Measurements from ENCODE around the gene ASB16. TPM values are rescaled to one million over a fixed set of nuclear protein-coding genes. Genes with fewer than 3 reads are reported as not detected.

Gene ASB16
- total RNA-seq, 1 donor from 2014 or later, result not detected

DNA sequence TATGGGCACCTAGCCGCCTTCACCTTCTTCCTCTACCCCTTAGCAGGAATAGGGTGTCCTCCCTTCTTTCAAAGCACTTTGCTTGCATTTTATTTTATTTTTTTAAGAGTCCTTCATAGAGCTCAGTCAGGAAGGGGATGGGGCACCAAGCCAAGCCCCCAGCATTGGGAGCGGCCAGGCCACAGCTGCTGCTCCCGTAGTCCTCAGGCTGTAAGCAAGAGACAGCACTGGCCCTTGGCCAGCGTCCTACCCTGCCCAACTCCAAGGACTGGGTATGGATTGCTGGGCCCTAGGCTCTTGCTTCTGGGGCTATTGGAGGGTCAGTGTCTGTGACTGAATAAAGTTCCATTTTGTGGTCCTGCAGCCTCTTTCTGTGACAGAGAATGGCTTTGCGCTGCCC lies 20.9 kb downstream of the ASB16 start:
- intact Hi-C loops (cut with DNase I), result no loop called here
- H3K36me3 ChIP-seq, result peaks cover 59% of the 10 kb centered on the region
- peaks cover 15% of the 10 kb centered on the region for H3K4me1 ChIP-seq
- no peak for DNase-seq
- H3K4me3 ChIP-seq, result no peak overlapping the region
- H3K27ac ChIP-seq, result no peak overlapping the region
- no peak for TF ChIP-seq CTCF (IDR thresholded peaks at IDR 0.05)
- no peak for ATAC-seq
- no peaks in the 10 kb centered on the region for H3K27me3 ChIP-seq
- no peaks in the 10 kb centered on the region for H3K9me3 ChIP-seq

DNA sequence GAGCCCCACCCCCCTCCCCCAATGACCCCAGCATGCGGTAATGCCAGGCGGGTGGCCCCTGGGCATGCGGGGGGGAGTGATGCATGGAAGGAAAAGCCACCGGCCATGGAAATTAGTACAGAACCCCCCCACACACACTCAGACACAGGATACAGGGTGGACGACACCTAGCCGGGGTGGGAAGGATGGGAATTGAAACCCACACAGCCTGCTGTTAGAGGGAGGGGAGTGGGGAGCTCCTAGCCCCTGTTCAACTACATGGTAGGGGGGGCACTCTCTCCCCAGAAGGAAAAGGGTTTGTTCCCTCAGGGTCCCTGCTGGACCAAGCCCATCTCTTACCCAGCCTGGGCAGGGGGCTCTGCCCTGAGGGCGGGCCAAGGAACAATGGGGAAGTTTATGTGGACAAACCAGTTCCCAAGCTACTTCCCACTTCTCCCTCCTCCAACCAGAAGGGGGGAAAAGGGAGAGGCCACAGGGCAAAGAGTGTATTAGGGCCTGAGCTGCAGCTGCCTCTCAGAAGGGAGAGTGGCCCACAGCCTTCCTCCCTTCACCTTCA lies 21.5 kb downstream of the ASB16 start:
- no peak for TF ChIP-seq CTCF (IDR thresholded peaks at IDR 0.05)
- DNase-seq (no peak), ATAC-seq (peak; percentile 36)
- peaks cover 66% of the 10 kb centered on the region for H3K36me3 ChIP-seq
- intact Hi-C loops (cut with DNase I), result no loop called here
- H3K27ac ChIP-seq, result peak overlapping the region; percentile 17
- H3K4me1 ChIP-seq, result peaks cover 17% of the 10 kb centered on the region
- H3K9me3 ChIP-seq, result no peaks in the 10 kb centered on the region
- no peaks in the 10 kb centered on the region for H3K27me3 ChIP-seq
- no peak overlapping the region for H3K4me3 ChIP-seq

DNA sequence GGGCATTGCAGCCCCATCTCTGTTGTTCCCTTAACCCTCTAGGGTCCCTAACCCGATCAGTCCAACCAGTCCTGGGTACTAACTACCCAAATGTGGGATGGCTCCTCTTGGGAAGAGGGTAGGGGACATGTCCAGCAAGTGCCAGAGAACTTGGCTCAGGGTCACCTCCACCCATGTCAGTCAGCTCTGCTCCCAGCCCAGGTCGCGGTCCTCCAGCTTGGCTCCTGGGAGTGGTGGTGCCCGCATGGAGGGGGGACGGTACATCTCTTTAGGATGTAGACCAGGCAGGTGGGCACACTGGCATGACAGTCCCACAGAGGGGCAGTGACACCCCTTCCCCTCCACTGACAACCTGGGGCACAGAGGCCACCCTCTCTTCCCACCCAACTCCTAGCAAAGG lies 22.2 kb downstream of the ASB16 start:
- no peak for ATAC-seq
- intact Hi-C loops (cut with DNase I), result no loop called here
- Histone ChIP-seq H3K27ac (no peak overlapping the region), H3K27me3 (no peaks in the 10 kb centered on the region), H3K9me3 (no peaks in the 10 kb centered on the region), H3K4me1 (peaks cover 23% of the 10 kb centered on the region), H3K36me3 (peaks cover 72% of the 10 kb centered on the region), H3K4me3 (no peak overlapping the region)
- TF ChIP-seq CTCF (IDR thresholded peaks at IDR 0.05), result no peak
- DNase-seq, result no peak

GRCh38 chr17:44193326-44194084 lies 23.0 kb downstream of the ASB16 start:
- TF ChIP-seq CTCF (IDR thresholded peaks at IDR 0.05), result no peak
- DNase-seq (no peak), ATAC-seq (no peak)
- Histone ChIP-seq H3K4me3 (no peak overlapping the region), H3K27me3 (no peaks in the 10 kb centered on the region), H3K4me1 (peaks cover 20% of the 10 kb centered on the region), H3K27ac (no peak overlapping the region), H3K36me3 (peaks cover 72% of the 10 kb centered on the region), H3K9me3 (no peaks in the 10 kb centered on the region)
- intact Hi-C loops (cut with DNase I), result no loop called here

GRCh38 chr17:44197107-44197506 lies 26.6 kb downstream of the ASB16 start:
- H3K36me3 ChIP-seq, result peaks cover 47% of the 10 kb centered on the region
- no peak overlapping the region for H3K4me3 ChIP-seq
- intact Hi-C loops (cut with DNase I), result no loop called here
- DNase-seq (no peak), ATAC-seq (no peak)
- peak overlapping the region; percentile 97 for H3K27ac ChIP-seq
- H3K4me1 ChIP-seq, result peaks cover 20% of the 10 kb centered on the region
- TF ChIP-seq CTCF (IDR thresholded peaks at IDR 0.05), result no peak
- H3K27me3 ChIP-seq, result no peaks in the 10 kb centered on the region
- no peaks in the 10 kb centered on the region for H3K9me3 ChIP-seq
